SKM-1 treated with dmso at 0.1 percent for 144 hours (cell line): ENCODE measurements around the gene ZNF385B.

Experiments
- DNase-seq: peaks from one replicate; lab custom pipeline; 2025; ENCODE audit not compliant: unreplicated experiment; lab: John Stamatoyannopoulos, UW

ZNF385B gene

DNA sequence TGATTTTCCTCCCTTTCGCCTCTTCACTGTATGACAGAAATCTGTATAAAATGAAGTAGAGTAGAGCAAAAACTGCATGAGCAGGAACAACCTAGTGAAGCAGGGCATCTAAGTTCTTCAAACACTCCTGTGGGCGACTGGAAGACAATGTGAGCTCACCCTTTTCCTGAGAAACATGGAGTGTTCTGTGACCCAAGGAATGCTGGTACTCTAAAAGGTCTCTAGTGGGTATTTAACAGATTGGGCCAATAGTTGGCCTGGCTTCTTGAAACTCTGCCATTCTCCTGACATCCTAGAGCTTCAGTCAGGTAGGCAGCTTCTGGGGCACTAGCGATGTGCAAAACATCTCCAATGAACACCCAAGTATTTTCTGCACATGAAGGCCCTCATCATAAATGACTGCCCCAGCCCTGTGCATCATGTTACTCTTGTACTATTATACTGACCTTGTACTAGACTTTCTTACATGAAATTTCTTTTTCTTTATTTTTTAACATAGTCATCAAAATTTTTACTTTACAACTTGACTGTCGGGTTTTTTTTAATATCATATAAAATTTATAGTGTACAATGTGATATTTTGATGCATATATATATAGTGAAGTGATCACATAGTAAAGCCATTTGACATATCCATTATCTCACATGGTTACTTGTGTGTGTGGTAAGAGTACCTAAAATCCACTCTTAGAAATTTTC lies 302.2 kb downstream of the ZNF385B start:
- DNase-seq, result no peak

DNA sequence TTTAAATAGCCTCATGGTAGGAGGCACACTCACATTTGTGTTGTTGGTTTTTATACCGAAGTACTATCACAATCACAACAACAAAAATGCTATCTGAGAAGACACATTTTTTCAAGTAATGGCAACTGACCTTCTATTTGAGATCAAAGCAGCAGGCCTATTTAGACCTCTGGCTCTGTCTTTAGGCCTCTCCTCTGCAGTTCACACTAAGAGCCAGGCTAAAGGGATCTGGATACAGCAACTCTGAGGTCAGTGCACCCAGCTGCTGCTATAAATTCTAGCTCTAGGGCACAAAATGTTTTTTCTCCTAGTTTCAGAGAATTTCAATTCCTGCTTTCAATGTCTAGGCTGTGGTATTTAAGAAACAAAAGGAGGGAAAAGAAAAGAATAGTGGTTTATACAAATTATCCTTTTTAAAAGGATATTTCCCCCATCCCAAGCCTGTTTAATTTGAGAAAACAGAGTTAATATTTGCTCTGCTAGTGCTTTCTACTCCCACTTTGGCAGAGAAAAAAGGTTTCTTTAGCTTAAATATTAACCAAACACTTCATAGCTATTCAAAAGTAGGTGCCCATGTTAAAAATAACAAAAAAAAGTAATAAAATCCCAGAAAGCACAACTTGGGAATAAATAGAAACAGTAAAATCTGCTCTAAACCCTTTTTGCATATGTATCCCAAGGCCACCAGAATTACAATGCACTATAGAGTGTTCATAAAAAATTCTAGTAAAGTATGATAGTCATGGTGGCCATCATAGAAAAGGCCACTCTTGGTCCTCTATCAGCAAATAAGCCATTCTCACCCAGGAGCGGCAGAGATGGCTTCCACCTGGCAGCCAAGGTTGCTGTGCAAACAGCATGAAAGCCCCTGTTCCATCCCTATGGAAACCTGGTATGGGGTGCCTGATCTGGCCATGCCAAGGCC lies 303.1 kb downstream of the ZNF385B start:
- no peak for DNase-seq

DNA sequence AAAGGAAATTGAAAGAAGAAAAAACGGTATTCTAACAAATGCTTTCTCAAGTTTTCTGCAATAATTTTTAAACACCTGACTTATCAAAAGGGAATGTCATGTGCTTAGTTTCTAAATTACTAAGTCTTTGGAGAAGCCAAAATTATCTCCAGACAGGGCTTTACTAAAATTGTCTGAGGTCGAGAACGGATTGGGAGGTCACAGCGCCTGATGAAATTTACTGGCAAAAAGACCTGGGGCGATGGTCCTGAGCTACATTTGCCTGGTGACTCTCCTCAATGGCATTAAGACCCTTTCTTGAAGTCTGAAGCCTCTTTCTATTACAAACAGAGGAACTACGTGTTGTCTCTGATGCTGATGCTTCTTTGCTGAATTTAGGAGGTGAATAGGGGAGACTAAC lies 305.0 kb downstream of the ZNF385B start:
- DNase-seq, result no peak

DNA sequence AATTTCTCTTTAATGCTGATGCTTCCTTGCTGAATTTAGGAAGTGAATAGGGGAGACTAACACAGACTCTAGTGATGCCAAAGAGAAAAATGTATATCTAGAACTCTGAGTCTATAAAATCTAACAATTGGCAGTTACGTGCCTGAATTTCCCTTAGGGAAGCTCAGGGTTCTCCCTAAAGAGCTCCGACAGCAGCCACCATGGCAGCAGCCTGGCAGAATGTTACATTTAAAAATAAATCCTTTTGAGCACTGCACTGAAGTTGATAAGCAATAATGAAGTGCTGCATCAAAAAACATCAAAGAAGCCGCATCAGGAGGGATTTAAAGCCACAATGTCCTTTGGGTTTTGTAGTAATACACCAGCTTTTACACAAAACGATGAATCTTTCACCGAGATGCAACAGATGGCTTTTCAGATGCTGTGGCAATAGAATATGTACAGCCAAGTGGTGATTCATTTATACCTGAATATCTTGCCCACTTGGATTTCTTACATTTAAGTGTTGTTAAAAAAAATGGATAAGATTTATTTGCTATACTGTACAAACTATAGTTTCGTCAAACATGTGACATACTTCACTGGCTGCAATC lies 305.6 kb downstream of the ZNF385B start:
- no peak for DNase-seq

DNA sequence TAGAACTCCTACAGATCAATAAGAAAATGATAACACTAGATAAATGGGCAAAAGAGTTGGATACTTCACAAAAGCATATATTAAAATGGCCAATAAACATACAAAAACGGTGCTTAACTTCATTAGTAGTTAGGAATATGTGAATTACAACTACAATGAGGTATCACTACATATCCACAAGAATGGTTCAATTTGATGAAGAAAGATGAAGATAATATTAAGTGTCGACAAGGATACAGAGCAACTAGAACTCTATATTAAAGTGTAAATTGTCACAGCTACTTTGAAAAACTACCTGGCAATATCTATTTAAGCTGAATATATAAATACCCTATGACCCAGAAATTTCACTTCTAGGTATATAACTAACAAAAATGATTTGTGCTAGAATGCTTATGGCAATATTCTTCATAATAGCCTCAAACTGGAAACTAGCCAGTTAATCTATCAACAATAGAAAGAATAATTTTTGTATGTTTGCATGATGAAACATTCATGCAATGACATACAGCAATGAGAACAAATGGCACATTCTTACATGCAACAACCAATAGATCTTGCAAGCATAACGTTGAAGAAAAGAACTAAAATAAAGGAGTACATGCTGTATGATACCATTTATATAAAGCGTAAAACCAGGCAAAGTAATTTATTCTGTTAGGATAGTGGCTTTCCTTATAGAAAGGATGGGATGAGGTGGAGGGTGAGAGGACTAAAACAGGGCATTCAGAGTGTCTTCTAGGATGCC lies 306.6 kb downstream of the ZNF385B start:
- DNase-seq, result no peak

DNA sequence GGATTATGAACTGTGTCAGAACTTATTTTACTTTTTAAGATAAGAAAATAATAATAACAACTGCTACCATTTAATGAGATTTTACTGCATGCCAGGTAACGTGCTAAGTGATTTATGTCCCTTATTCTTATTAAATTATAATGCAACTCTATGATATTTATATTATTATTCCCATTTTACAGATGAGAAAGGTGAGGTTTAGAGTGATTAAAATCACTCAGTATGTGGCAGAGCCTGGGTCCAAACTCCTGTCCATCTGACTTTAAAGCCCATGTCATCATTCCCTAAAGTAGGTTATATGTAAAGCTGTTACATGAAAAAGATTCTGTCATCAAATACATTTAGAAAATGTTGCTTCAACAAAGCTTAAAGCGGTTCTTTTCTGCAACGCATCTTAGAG lies 308.0 kb downstream of the ZNF385B start:
- DNase-seq, result no peak

DNA sequence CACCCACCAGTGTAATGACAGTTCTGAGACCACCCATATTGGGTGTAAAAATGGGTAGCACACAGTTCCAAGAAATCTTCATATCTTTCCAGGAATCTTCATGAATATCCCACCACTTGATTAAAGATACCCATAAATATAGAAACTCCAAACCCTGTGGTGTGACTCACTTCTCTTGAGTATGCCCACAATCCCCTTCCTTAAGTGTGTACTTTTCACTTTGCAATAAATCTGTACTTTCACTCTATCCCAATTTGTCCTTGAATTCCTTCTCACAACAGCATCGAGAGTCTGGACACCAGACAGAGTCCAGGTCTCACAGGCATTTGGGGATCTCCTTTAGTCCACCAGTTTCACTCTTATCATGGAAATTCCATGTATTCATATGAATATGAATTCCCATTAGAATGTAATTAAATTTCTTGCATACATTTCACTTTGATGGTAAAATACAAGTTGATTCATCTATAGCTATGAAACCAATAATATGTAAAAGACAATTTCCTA lies 309.8 kb downstream of the ZNF385B start:
- DNase-seq, result no peak

DNA sequence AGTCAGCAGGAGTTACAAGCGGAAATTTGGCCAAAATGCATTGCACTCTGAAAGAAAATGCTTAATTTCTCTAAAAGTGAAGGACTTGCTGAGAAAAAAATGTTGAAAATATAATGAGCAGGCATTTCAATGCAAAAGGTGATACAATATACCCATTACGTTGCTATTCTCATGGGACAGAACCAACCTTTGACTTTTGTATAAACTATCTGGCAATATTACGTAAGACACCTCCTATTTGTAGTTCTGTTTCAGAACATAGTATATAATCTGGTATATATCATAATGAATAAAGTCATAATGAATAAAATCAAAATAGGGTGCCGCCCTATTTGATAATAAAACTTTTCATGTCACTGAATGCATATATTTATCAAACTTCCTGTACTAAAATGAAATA lies 310.6 kb downstream of the ZNF385B start:
- DNase-seq, result no peak

DNA sequence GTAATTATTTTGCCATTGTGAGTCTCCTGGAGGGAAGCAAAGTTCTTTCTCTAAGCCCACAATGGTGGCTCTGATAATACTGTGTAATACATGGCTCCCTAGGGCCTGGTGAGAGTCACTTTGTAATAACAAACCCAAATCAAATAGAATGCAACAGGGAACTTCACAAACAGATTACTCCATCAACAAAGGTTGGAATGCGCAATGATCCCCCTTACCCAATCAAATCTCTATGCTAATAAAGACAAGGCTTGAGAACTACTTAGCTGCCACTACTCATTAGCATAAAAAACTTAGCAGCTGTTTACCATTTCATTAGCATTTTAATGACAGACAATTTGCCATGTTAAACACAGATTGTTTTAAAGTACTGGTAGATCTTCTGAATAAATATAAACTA lies 311.2 kb downstream of the ZNF385B start:
- DNase-seq, result no peak

DNA sequence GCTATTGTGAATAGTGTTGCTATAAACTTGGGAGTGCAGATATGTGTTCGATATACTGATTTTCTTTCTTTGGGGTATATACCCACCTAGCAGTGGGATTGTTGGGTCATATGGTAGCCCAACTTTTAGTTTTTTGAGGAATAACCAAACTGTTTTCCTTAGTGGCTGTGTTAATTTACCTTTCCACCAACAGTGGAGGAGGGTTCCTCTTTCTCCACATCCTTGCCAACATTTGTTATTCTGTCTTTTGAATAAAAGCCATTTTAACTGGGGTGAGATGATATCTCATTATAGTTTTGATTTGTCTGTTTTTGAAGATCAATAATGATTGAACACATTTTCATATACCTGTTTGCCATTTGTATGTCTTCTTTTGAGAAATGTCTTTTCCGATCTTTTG lies 314.8 kb downstream of the ZNF385B start:
- DNase-seq, result no peak

DNA sequence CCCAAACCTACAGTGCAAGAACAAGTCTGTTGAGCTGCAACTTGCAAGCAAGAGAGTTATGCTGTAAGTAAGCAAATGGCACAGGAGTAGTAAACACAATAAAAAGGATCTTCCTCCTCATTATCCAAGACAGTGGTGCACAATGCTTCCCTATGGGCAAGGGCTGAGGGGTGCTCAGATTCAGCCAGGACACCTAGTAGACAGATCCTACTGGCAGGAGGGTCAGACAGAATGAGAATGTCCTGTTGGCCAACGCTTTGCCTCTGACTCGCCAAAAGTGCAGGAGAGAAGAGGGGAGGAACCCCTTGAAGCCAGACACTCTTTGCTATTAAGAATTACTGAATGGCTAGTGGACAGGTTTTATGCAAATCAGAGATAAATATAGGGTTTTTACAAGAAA lies 316.4 kb downstream of the ZNF385B start:
- DNase-seq, result no peak

DNA sequence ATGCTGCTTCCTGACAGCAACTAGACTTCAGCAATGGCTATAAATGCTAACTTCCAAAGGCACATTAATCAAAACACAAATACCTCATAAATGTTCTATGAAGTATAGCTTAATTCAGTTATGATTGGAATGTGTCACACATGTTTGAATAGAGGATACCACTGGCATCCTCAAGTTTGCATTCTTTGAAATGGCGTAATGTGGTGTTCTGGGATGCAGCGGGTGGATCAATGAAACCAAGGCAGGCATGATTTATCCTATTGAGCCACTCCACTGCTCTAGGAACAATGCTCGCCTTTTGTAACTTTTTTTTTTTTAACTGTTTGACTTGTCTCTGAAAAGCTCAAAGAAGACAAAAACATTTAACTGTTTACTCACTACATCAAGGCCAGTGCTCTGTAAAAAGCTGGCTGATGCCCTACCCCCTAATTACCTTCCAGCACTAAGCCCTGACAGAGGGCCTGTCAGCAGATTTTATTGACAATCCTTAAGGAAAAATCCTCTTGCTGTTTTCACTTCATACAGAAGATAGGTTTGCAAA lies 318.0 kb downstream of the ZNF385B start:
- no peak for DNase-seq

DNA sequence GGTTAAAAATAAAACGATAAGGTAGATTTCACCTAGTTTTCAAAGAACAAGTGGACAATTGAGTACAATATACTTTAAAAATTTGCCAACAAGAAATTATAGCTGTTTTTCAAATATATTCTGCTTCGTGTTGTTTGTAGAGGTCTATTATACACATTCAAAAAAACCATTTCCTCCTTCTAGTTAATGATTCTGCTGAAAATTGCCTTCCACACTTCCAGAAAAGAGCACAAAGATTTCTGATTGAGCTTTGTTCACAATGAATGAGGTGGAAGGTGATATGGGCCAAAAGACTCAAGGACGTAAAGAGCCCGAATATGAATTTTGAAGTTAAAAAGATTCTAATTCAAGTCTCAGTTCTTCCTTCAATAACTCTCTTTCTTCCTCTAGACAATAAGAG lies 319.8 kb downstream of the ZNF385B start:
- no peak for DNase-seq

DNA sequence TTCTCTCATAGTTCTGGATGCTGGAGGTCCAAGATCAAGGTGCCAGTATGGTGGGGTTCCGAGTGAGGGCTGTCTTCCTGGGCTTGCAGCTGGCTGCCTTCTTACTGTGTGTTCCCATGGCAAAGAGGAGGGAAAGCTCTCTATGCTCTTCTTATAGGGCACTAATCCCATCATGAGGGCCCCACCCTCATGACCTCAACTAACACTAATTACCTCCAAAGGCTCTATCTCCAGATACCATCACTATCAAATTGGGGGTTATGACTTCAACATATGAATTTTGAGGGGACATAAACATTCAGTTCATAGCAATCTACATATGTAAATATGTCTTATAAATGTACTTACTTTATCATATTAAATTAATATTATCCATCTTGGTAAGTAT lies 322.3 kb downstream of the ZNF385B start:
- DNase-seq, result no peak

DNA sequence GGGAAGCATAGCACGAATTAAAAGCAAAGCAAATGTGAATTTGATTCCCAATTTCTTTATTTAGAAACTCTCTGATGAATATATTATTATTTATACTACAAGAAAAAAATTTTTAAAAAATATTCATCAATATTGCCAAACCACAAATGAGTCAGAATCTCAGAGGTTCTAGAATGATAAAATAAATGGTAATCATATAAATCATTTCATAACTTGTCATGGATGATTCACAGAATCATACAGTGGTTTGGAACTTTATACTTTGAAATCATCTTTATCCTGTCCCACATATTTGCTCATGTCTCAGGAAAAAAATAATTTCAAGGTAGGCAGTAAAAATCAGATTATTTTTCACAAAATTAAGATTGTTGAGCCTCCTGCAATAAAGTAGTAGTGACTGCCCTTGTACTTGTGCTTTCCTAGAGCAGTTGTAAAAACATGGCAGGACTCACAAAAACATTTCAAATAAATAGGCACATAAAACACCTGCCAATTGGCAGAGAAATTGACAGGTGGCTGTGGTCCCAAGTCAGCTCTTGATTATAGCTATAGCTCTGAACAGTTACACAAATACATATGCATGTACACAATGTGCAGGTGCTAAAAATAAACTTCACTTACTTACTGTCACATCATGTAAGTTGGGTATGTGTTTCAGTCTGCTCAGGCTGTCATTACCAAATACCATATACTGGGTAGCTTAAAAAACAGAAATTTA lies 322.8 kb downstream of the ZNF385B start:
- DNase-seq, result no peak

DNA sequence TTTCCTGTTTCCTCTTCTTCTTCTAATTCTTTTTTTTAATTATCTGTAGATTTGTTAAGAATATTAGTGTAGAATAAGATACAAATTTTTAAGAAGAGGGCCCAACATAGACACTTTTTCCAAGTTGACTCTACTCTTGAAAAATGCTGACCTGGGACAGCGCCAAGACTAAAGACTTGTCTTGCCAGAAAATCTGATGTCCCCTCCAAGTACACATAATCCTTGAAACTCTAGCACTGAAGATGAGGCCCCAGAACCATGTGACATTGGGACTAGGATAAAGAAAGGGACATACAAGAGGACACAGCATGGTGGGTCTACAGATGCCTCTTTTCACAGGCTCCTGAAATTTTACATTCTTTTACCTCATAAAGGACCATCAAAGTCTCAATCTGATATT lies 325.2 kb downstream of the ZNF385B start:
- DNase-seq, result no peak

DNA sequence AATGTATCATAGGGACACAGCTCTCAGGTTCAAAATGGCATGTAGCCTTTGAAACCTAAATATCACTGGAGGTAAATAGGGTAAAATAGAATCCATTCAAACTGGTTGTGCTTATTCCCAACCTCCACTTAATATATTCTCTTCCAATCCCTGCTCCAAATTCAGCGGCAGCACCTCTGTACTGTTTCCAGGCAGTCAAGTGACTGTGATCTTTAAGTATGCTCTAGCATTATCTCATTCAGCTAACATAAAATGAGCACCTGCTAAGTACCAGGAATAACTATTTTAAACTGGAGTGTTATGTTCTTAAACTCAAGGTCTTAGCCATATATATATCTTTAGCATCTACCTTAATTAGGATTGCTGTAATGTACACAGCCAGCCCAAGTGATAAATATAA lies 327.5 kb downstream of the ZNF385B start:
- no peak for DNase-seq

DNA sequence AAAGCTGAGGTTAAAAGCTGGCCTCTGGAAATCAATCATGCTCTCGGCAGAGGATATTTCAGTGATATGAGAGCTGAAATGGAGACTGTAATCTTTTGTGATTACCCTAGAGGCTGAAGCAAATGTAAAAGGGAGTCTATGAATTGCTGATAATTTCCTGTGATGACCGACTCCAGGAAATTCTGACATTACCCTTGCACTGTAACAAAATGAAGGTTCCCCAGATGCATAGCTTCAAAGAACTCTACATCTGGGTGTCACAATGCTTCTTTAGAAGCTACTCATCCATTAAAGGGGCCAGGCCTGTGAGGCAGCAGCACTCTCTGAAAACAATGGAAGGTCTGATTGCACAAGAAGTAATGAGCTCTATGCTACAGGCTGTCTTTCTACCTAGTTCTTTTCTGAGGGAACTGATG lies 328.5 kb downstream of the ZNF385B start:
- DNase-seq, result no peak

DNA sequence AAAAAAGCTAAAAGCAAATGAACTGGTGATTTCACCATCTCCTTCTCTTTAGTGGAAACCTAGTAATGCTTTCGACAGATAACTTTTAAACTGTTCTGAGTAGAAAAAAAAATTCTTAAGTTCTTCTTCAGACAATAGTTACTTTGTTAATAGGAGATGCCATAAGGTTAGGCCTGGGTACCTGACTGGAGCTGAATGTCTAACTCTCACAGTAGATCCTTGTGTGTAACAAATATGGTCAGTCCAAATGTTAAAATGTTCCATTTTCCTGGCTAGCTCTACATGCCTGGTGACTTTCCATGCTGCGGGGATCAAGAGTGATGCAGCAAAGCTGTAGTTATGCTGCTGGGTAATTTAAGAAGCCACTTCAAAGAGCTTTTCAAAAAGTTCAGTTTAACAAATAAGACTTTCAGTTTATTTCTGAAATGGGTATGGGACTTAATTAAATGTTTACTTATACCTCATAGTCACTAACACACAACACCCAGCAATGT lies 332.8 kb downstream of the ZNF385B start:
- no peak for DNase-seq

DNA sequence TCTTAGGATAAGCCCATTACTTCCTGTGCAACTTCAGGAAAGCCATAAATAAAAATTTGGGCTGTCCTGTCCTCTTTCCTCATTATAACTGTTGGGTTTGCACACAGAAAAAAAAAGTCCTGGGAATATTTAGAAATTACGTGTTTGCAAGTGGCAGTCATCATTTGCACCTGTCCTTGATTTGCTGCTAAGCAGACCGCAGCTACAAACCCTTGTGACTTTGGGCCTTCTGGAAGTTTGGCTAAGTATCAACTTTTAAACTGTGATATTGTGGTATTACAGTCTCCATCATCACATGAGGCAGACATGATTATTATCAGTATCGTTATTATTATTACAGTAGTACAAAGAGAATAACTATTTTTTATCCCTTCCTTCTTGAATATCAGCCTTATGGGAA lies 336.1 kb downstream of the ZNF385B start:
- no peak for DNase-seq
